NCI-H345 treated with DMSO at 0.1 percent for 48 hours (cell line): ENCODE measurements around the gene NSUN6.

Experiments
- DNase-seq: peaks from one replicate; lab custom pipeline; 2025; ENCODE audit not compliant: unreplicated experiment; lab: John Stamatoyannopoulos, UW

Gene NSUN6, protein sequence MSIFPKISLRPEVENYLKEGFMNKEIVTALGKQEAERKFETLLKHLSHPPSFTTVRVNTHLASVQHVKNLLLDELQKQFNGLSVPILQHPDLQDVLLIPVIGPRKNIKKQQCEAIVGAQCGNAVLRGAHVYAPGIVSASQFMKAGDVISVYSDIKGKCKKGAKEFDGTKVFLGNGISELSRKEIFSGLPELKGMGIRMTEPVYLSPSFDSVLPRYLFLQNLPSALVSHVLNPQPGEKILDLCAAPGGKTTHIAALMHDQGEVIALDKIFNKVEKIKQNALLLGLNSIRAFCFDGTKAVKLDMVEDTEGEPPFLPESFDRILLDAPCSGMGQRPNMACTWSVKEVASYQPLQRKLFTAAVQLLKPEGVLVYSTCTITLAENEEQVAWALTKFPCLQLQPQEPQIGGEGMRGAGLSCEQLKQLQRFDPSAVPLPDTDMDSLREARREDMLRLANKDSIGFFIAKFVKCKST

DNA sequence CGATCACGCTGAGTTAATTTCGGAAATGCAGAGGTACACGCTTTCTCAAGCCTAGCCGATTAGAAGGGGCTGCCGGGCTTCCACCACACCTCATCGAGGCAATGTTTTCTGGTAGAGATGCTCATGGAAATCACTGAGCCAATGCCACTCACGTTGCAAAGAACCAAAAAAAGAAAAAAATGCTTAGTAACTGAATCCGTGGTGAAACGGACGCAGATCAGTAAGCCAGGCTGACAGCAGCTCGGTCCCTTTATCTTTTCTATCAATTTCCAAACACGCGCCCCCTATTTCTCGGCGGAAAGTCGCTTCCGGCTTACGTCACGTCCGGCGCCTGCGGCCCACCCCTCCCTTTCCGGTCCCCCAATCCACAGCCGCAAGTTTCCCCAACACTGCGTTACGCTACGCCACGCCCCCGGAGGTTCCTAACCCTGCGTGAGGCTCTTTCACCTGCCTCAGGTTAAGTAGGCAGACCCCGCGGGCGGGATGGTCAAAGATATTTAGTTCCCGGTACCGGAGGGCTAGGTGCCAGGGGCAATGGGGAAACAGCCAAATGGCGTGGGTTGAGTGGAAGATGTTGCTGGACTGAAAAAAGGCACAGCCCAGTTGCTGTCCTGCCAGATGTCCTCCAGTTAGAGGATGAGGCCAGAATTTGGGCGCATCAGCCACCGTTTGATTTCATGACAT, at the start of gene NSUN6:
NSUN6 (minus strand) TSS at position 264 of the 684 bp plus-strand sequence. CDS start 384 bp downstream, outside the sequence.
- peak; percentile 38 for DNase-seq

GRCh38 chr10:18699849-18700840, 48.8 kb upstream of the NSUN6 start:
- DNase-seq, result no peak

- DNase-seq, result no peak
These were observed 39.2 kb upstream of the NSUN6 start for GRCh38 chr10:18690541-18690940.

DNA sequence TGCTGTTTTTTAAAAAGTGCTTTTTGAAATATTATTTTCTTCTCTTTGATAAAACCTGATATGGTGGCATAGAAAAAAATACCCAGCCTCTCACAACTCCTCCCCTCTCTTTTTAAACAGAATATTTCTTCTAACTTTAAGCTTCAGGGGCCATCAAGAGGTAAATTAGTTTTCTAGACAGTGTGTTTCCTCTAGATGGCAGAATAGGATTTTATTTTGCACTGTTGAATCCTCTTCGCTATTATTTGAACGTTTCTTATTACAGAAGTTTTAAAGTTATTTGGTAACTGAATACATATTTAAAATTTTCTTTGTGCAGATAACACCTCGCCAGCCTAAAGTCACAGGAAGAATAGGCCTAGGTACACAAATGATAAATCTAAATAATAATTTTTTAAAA, 38.1 kb upstream of the NSUN6 start:
- DNase-seq, result no peak

DNA sequence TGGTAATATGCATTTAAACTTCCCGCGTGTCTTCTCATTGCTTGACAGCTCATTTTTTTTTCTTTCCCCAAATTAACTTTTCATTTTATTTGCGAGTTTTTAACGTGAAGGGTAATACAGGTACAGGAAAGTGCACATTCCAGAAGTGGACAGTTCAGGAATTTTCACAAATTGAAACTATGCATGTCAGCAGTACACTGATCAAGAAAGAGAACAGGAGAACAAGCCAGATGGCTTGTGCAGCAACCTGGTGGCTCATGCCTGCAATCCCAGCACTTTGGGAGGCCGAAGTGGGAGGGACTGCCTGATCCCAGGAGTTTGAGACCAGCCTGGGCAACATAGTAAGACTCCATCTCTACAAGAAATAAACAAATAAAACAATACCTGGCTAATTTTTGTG, 36.3 kb upstream of the NSUN6 start:
- no peak for DNase-seq

DNA sequence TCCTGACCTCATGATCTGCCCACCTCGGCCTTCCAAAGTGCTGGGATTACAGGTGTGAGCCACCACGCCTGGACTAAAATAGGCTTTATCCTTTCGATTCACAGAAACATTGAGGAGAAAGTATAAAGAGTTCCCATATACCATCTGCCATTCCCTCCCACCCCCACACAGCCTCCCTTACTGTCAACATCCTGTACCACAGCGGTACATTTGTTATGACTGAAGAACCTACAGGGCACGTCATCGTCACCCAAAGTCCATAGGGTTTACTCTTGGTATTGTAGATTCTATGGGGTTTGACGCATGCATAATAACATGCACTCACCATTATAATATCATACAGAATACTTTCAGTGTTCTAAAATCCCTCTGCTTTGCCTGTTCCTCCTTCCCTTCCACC, 35.8 kb upstream of the NSUN6 start:
- DNase-seq, result no peak

- no peak for DNase-seq
These were observed 34.2 kb upstream of the NSUN6 start for GRCh38 chr10:18685555-18685954.

DNA sequence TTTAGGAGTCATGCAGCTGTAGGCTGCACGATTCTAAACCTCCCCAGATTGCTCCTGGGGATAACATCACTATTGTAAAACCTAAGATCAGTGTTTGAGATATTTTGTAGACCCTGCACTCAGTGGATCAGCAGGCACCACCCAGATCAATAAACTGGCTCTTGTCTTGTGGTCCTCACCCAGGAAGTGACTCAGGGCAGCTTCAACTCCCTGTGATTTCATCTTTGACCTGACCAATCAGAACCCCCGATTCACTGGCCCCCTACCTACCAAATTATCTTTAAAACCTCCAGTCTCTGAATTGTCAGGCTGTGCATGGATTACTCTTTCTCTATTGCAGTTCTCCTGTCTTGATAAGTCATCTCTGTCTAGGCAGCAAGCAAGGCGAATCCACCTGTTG, 33.6 kb upstream of the NSUN6 start:
- no peak for DNase-seq

GRCh38 chr10:18684416-18684815, 33.0 kb upstream of the NSUN6 start:
- DNase-seq, result no peak

DNA sequence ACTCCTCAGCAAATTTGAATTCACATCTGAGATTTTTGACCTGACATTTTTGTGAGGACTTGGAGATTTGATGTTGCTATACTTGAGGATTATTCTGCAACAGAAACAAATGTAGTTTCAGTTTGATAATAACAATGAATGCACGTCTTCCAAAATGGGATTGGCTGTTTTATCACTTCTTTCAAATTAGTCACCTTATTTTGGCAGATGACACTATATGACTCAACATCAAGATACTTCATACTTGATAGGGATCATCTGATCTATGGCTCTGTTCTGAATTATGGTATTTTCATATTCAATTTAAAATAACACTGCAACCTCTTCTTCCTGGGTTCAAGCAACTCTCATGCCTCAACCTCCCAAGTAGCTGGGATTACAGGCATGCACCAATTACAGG, 32.0 kb upstream of the NSUN6 start:
- DNase-seq, result no peak

DNA sequence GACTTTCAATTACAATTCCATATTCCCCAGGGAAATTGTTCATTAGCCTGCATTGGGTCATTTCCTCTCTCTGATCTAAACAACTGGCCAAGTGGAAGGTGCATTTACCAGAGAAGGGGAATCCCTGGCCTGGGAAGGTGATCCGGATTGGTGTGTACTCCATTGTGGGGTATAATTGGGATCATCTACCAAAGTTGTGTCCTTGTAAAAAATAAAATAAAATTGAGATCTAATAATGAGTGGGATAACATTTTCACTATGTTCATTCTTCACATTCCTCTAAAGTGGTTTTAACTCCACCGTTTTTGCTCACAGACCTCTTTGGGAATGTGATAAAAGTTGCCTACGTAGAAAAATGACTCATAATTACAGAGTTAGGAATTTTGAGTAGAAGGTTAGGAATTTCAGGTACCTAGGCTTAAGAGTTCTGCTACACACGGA, 30.6 kb upstream of the NSUN6 start:
- DNase-seq, result no peak

GRCh38 chr10:18681366-18681765, 30.0 kb upstream of the NSUN6 start:
- no peak for DNase-seq

DNA sequence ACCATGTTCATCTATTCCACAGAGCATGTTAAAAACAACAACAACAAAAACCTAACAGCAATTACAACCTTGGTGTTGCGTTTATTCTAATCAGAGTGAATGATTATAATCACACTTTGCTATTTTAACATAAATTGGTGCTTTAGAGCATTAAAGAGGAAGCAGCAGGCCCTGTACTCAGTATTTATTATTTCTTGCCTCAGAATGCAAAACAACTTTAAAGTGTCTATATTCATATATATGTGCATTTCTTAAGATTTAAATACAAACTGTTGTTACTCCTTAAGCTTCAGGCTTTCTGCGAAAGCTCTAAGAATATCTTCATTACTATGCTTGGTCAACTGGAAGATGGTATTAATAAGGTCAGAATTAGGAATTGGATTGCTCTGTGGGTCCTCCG, 29.4 kb upstream of the NSUN6 start:
- DNase-seq, result no peak

DNA sequence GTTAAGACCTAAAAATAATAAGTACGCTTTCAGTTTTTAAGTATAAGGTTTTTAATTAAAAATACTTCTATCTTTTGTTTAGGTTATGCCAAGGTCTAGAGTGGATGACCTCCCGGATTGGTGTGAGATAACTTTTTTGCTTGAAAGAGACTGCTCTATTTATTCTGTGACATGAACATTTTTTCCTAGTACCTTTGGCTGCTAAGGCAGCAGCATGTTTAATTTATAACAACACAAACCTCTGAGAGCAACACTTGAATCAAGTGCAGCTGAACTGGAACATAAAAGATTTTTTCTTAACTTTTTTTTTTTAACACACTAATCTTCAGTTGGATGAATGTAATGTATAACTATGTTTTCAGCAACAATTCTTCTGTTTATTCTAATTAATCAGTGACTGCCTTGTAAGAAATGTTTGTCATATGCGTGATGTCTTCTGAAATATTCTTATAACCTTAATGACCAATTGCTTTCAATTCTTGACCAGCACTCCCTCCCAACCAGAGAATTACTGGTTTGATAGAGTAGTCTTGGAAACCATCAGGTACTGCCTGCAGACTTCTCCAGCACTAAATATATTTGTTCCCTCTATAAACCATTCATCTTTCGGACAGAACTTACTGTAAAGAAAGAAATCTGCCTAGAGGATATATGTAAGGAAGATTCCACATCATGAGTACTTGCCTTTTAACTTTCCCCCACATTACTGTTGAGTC, 23.9 kb upstream of the NSUN6 start:
- DNase-seq, result no peak

DNA sequence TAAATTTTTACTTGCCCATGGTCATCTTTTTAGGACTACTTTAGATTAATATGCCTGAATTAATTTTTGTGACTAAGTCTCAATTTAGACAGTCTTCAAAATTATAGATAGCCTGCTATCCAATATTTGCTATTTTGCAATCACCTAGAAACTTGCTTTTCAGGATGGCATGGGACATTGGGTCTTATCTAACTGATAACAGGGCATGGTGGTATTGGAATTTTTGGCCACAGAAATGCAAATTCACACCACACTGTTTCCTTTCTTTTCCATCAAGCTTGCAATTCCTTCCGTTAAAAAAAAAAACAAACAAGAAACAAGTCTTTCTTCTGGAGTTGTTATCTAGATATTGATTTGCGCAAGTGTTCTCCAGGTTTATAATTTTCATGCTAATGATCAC, 16.6 kb upstream of the NSUN6 start:
- no peak for DNase-seq

GRCh38 chr10:18666810-18667209, 15.4 kb upstream of the NSUN6 start:
- DNase-seq, result no peak

DNA sequence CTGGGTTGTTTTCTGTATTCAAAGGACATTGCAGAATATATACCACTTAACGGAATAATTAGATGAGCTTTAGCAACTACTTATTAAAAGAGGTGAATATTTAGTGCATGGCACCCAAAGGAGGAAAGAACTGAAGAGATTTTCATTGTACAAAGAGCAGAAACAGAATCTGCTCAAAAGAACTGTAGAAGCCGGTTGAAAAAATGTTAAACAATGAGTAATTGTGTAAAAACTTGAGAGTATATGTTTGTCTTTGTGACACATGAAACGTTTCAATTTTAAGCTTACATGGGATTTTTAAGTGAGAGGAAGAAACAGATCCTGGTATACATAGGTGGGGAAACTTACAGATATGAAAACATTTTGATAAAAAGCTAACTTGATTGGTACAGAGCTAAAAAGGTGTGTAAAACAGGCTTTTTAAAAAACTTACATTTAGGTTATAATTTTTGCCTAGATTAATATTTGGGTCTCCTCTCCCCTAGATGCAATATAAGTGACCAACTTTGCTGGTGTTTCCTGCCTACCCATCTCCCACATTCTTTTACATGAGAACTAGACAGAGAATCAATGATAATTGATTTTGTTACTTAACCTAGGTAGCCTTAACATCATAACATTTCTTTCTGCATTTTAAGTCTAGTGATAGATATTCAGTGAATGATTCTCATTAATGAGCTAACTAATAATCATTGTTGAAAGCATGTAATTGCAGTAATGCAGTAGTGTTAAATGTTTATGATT, 14.6 kb upstream of the NSUN6 start:
- DNase-seq, result no peak

- no peak for DNase-seq
These were observed 13.6 kb upstream of the NSUN6 start for GRCh38 chr10:18664841-18665478.

DNA sequence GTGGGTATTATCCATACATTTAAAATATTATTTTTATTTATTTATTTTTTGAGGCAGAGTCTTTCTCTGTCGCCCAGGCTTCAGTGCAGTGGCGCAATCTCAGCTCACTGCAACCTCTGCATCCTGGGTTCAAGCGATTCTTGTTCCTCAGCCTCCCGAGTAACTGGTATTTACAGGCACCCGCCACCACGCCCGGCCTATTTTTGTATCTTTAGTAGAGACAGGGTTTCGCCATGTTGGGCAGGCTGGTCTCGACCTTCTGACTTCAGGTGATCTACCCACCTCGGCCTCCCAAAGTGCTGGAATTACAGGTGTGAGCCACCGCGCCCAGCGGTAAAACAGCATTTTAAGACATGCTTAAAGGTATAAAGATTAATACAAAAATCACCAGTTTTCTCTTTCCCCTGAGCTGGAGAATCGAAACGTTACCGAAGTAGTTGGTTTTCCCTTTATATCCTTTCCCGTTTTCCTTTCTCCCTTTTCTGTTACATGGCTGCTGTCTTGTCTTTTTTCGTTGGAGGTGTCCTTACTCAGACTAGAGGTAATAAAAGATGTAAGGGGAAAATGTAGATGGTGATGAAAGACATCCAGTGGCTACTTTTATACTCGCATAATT, 9.5 kb upstream of the NSUN6 start:
- DNase-seq, result no peak
